Measurements from ENCODE around the gene FAM174B. TPM values are rescaled to one million over a fixed set of nuclear protein-coding genes. Genes with fewer than 3 reads are reported as not detected.

The FAM174B gene
- total RNA-seq, 2 experiments from 2014 or later: 2.5 to 3.3 TPM

- POLR2A ChIA-PET: no interaction called here
- CTCF ChIA-PET: no interaction called here
- Mint-ChIP-seq H3K27me3 (ENCODE audit: low read depth) (peaks cover 9% of the 10 kb centered on the region), H3K36me3 (ENCODE audit: low read depth) (no peaks in the 10 kb centered on the region), H3K9me3 (ENCODE audit: insufficient read depth) (no peaks in the 10 kb centered on the region), H3K4me3 (no peak overlapping the region), H3K27ac (no peak overlapping the region), H3K4me1 (ENCODE audit: low read depth) (no peaks in the 10 kb centered on the region)
- DNase-seq (no peak), ATAC-seq (no peak)
Measured at GRCh38 chr15:92674347-92674746, 18.8 kb upstream of the FAM174B start.

- CTCF ChIA-PET: interaction anchor here (1.0 kb wide), 1 partner anchor 43 kb away, joined by 4 read pairs; no protein-coding TSS in a partner anchor
Measured at GRCh38 chr15:92672102-92672501, 16.5 kb upstream of the FAM174B start.

GRCh38 chr15:92671406-92671805 is 15.8 kb upstream of the FAM174B start:
- CTCF ChIA-PET: no interaction called here
- Mint-ChIP-seq H3K4me3 (no peak overlapping the region), H3K9me3 (ENCODE audit: insufficient read depth) (no peaks in the 10 kb centered on the region)

More at GRCh38 chr15:92672102-92672501, 16.5 kb upstream of the FAM174B start:
- DNase-seq (no peak), ATAC-seq (no peak)
- Mint-ChIP-seq H3K27me3 (ENCODE audit: low read depth) (peaks cover 2% of the 10 kb centered on the region), H3K36me3 (ENCODE audit: low read depth) (no peaks in the 10 kb centered on the region), H3K4me3 (no peak overlapping the region), H3K27ac (no peak overlapping the region), H3K9me3 (ENCODE audit: insufficient read depth) (no peaks in the 10 kb centered on the region), H3K4me1 (ENCODE audit: low read depth) (no peaks in the 10 kb centered on the region)
- POLR2A ChIA-PET: no interaction called here

GRCh38 chr15:92670621-92671020 is 15.0 kb upstream of the FAM174B start:
- H3K4me3 Mint-ChIP-seq: no peak overlapping the region
- H3K36me3 Mint-ChIP-seq (ENCODE audit: low read depth): no peaks in the 10 kb centered on the region
- no peak overlapping the region for H3K27ac Mint-ChIP-seq
- H3K27me3 Mint-ChIP-seq (ENCODE audit: low read depth): peaks cover 5% of the 10 kb centered on the region
- H3K4me1 Mint-ChIP-seq (ENCODE audit: low read depth): no peaks in the 10 kb centered on the region
- ChIA-PET POLR2A (no interaction called here), CTCF (no interaction called here)
- no peaks in the 10 kb centered on the region for H3K9me3 Mint-ChIP-seq (ENCODE audit: insufficient read depth)
- no peak for ATAC-seq
- no peak for DNase-seq

More at GRCh38 chr15:92671406-92671805, 15.8 kb upstream of the FAM174B start:
- DNase-seq (no peak), ATAC-seq (no peak)
- H3K4me1 Mint-ChIP-seq (ENCODE audit: low read depth): no peaks in the 10 kb centered on the region
- no peak overlapping the region for H3K27ac Mint-ChIP-seq
- no peaks in the 10 kb centered on the region for H3K36me3 Mint-ChIP-seq (ENCODE audit: low read depth)
- H3K27me3 Mint-ChIP-seq (ENCODE audit: low read depth): peaks cover 5% of the 10 kb centered on the region
- POLR2A ChIA-PET: no interaction called here

GRCh38 chr15:92669432-92669831 is 13.9 kb upstream of the FAM174B start:
- ATAC-seq: no peak

GRCh38 chr15:92668620-92669019 is 13.0 kb upstream of the FAM174B start:
- POLR2A ChIA-PET: no interaction called here
- Mint-ChIP-seq H3K27ac (no peak overlapping the region), H3K4me1 (ENCODE audit: low read depth) (no peaks in the 10 kb centered on the region), H3K4me3 (no peak overlapping the region), H3K27me3 (ENCODE audit: low read depth) (peaks cover 5% of the 10 kb centered on the region), H3K36me3 (ENCODE audit: low read depth) (no peaks in the 10 kb centered on the region), H3K9me3 (ENCODE audit: insufficient read depth) (no peaks in the 10 kb centered on the region)
- CTCF ChIA-PET: no interaction called here
- DNase-seq (no peak), ATAC-seq (no peak)

More at GRCh38 chr15:92669432-92669831, 13.9 kb upstream of the FAM174B start:
- ChIA-PET CTCF (no interaction called here), POLR2A (no interaction called here)
- H3K9me3 Mint-ChIP-seq (ENCODE audit: insufficient read depth): no peaks in the 10 kb centered on the region
- H3K27me3 Mint-ChIP-seq (ENCODE audit: low read depth): peaks cover 5% of the 10 kb centered on the region
- no peak overlapping the region for H3K4me3 Mint-ChIP-seq
- no peaks in the 10 kb centered on the region for H3K36me3 Mint-ChIP-seq (ENCODE audit: low read depth)
- no peak overlapping the region for H3K27ac Mint-ChIP-seq
- no peaks in the 10 kb centered on the region for H3K4me1 Mint-ChIP-seq (ENCODE audit: low read depth)
- DNase-seq: no peak

- ATAC-seq (no peak), DNase-seq (no peak)
- Mint-ChIP-seq H3K36me3 (ENCODE audit: low read depth) (no peaks in the 10 kb centered on the region), H3K4me3 (no peak overlapping the region), H3K27me3 (ENCODE audit: low read depth) (peaks cover 5% of the 10 kb centered on the region), H3K9me3 (ENCODE audit: insufficient read depth) (no peaks in the 10 kb centered on the region), H3K4me1 (ENCODE audit: low read depth) (no peaks in the 10 kb centered on the region), H3K27ac (no peak overlapping the region)
- ChIA-PET CTCF (no interaction called here), POLR2A (no interaction called here)
Measured at GRCh38 chr15:92667970-92668485, 12.5 kb upstream of the FAM174B start.

GRCh38 chr15:92667287-92667904 is 11.8 kb upstream of the FAM174B start:
- ChIA-PET CTCF (no interaction called here), POLR2A (no interaction called here)
- H3K4me3 Mint-ChIP-seq: no peak overlapping the region
- no peaks in the 10 kb centered on the region for H3K4me1 Mint-ChIP-seq (ENCODE audit: low read depth)
- H3K27me3 Mint-ChIP-seq (ENCODE audit: low read depth): peaks cover 5% of the 10 kb centered on the region
- no peaks in the 10 kb centered on the region for H3K9me3 Mint-ChIP-seq (ENCODE audit: insufficient read depth)
- no peak for ATAC-seq
- no peak for DNase-seq
- H3K27ac Mint-ChIP-seq: no peak overlapping the region
- H3K36me3 Mint-ChIP-seq (ENCODE audit: low read depth): no peaks in the 10 kb centered on the region

GRCh38 chr15:92666780-92667179 is 11.2 kb upstream of the FAM174B start:
- H3K4me1 Mint-ChIP-seq (ENCODE audit: low read depth): no peaks in the 10 kb centered on the region
- ATAC-seq (no peak), DNase-seq (no peak)
- no peak overlapping the region for H3K4me3 Mint-ChIP-seq
- CTCF ChIA-PET: no interaction called here
- H3K27ac Mint-ChIP-seq: no peak overlapping the region
- no peaks in the 10 kb centered on the region for H3K36me3 Mint-ChIP-seq (ENCODE audit: low read depth)
- no peaks in the 10 kb centered on the region for H3K9me3 Mint-ChIP-seq (ENCODE audit: insufficient read depth)
- peaks cover 5% of the 10 kb centered on the region for H3K27me3 Mint-ChIP-seq (ENCODE audit: low read depth)
- POLR2A ChIA-PET: no interaction called here

- ChIA-PET POLR2A (no interaction called here), CTCF (interaction anchor here (0.8 kb wide), 1 partner anchor 14 kb away, joined by 3 read pairs; no protein-coding TSS in a partner anchor)
- Mint-ChIP-seq H3K27ac (no peak overlapping the region), H3K27me3 (ENCODE audit: low read depth) (peaks cover 5% of the 10 kb centered on the region), H3K9me3 (ENCODE audit: insufficient read depth) (no peaks in the 10 kb centered on the region), H3K4me3 (no peak overlapping the region), H3K4me1 (ENCODE audit: low read depth) (no peaks in the 10 kb centered on the region), H3K36me3 (ENCODE audit: low read depth) (no peaks in the 10 kb centered on the region)
- ATAC-seq: no peak
- no peak for DNase-seq
Measured at GRCh38 chr15:92665100-92665555, 9.6 kb upstream of the FAM174B start.

GRCh38 chr15:92664178-92664900 is 8.8 kb upstream of the FAM174B start:
- Mint-ChIP-seq H3K4me3 (no peak overlapping the region), H3K36me3 (ENCODE audit: low read depth) (no peaks in the 10 kb centered on the region), H3K4me1 (ENCODE audit: low read depth) (no peaks in the 10 kb centered on the region), H3K27me3 (ENCODE audit: low read depth) (peaks cover 7% of the 10 kb centered on the region), H3K27ac (no peak overlapping the region), H3K9me3 (ENCODE audit: insufficient read depth) (no peaks in the 10 kb centered on the region)
- DNase-seq (no peak), ATAC-seq (no peak)
- POLR2A ChIA-PET: no interaction called here
- CTCF ChIA-PET: interaction anchor here (0.8 kb wide), 1 partner anchor 14 kb away, joined by 3 read pairs; no protein-coding TSS in a partner anchor

- no peak overlapping the region for H3K4me3 Mint-ChIP-seq
- no peaks in the 10 kb centered on the region for H3K36me3 Mint-ChIP-seq (ENCODE audit: low read depth)
- CTCF ChIA-PET: no interaction called here
- no peak overlapping the region for H3K27ac Mint-ChIP-seq
- peaks cover 7% of the 10 kb centered on the region for H3K27me3 Mint-ChIP-seq (ENCODE audit: low read depth)
- DNase-seq (no peak), ATAC-seq (no peak)
- H3K9me3 Mint-ChIP-seq (ENCODE audit: insufficient read depth): no peaks in the 10 kb centered on the region
- no peaks in the 10 kb centered on the region for H3K4me1 Mint-ChIP-seq (ENCODE audit: low read depth)
- POLR2A ChIA-PET: no interaction called here
Measured at GRCh38 chr15:92663250-92663951, 7.8 kb upstream of the FAM174B start.
